Psoas muscle (tissue), 8 donors: ENCODE results near the gene EVI5L. TPM values are rescaled to one million over a fixed set of nuclear protein-coding genes. Genes with fewer than 3 reads are reported as not detected.
A peak's percentile ranks its signal among the peaks of the same experiment; 100 is the strongest.

ENCODE experiments used
- ATAC-seq, 4 donors: fragments of 200-7000 bp; cut with Tn5 transposase; one replicate each; pipeline ENCODE4 v1.9.1; 2020; ENCODE audit warnings: moderate library complexity in 3 of 4, mild to moderate bottlenecking in 2 of 4
- DNase-seq, 2 donors: peaks; one replicate each; pipeline ENCODE4 v3.0.0-alpha.2; 2020
- H3K27ac ChIP-seq: fragments of 200-600 bp; one replicate; pipeline ENCODE4 v1.8.0; 2022
- H3K27me3 ChIP-seq, 3 donors: fragments of 200-600 bp in 1 of 3; one replicate each; pipeline versions ENCODE4 v1.6.1 to v1.8.0; 2013 to 2022; ENCODE audit warnings: low read length in 2 of 3, mild to moderate bottlenecking in 2 of 3, moderate library complexity in 1 of 3; ENCODE audit not compliant: insufficient read depth in 3 of 3
- H3K36me3 ChIP-seq, 2 donors: fragments of 200-600 bp in 1 of 2; one replicate each; pipeline versions ENCODE4 v1.6.1 to v1.8.0; 2013 to 2022; ENCODE audit warnings: low read depth in 1 of 2, mild to moderate bottlenecking in 1 of 2, moderate library complexity in 1 of 2; ENCODE audit not compliant: insufficient read depth in 1 of 2
- H3K4me1 ChIP-seq: fragments of 200-600 bp; one replicate; pipeline ENCODE4 v1.8.0; 2022
- H3K4me3 ChIP-seq: fragments of 200-600 bp; one replicate; pipeline ENCODE4 v1.8.0; 2022; ENCODE audit warnings: mild to moderate bottlenecking
- H3K9me3 ChIP-seq: fragments of 200-600 bp; one replicate; pipeline ENCODE4 v1.8.0; 2022
- CTCF ChIP-seq: fragments of 200-600 bp; IDR thresholded peaks from one replicate; pipeline ENCODE4 v1.8.0; 2022; ENCODE audit warnings: antibody characterized with exemption
- WGBS, 3 donors: extraction: QIAGEN DNeasy Blood & Tissue Kit; methylation state at CpG; one replicate each; pipeline versions ENCODE4 v1.1.6 to v1.1.7; 2013; 5-methylcytosine and 5-hydroxymethylcytosine counted together
- intact Hi-C, 2 donors: fragments of 100-400 bp; cut with DNase I; formaldehyde crosslinking; loops; one replicate each; pipeline versions ENCODE4 v1.11.0 to v1.14.2; 2022
- polyA plus RNA-seq, 3 donors: library from polyadenylated mRNA; stranded (reverse); fragments of 200-250 nt; gene quantifications; one replicate each; pipeline ENCODE4 v1.2.3, GENCODE V29; 2013
- total RNA-seq, 4 donors: library from RNA; stranded (reverse); fragmentation: NEBNext Ultra II Directional in 2 of 4; extraction: Animal tissue kit (Norgen Biotek cat#: 25700) in 2 of 4; gene quantifications; one replicate each; pipeline versions ENCODE4 v1.2.1 to v1.2.4, GENCODE V29; 2021 to 2023
- donor health status: healthy with polysubstance abuse.
- donor health status: DM: no; HTN: no; CAD: no; lungs with moderate emphysema.
- donor health status: Bipolar disorder and iron deficiency.
- donor health status: healthy.
- donor health status: DM: yes; HTN: yes; CAD: no.
- donor health status: DM: no; HTN: no; CAD: no.
- donor health status: DM: no; HTN: no; CAD: no.
- donor health status: DM: yes; HTN: yes; CAD: no.

Gene EVI5L
- total and polyA plus RNA-seq, 7 donors: 5.8 to 25.9 (median 13.9) TPM

GRCh38 chr19:7830823-7831222 is 805 bp downstream of the EVI5L start:
- ATAC-seq (no peak), DNase-seq (peak in 1 of 2 donors; percentile 13)
- Histone ChIP-seq H3K4me1 (no peaks in the 10 kb centered on the region), H3K4me3 (peak overlapping the region; percentile 73), H3K36me3 (no peaks in the 10 kb centered on the region), H3K27me3 (peaks cover 0 to 4% (median 0%) of the 10 kb centered on the region in 3 donors), H3K27ac (no peak overlapping the region), H3K9me3 (no peaks in the 10 kb centered on the region)
- intact Hi-C loops: no loop called here
- no peak for TF ChIP-seq CTCF
- 31 to 37% (median 33%) methylated on average over 5 to 7 of the region's 7 CpGs for WGBS, 3 donors

- Histone ChIP-seq H3K4me3 (no peak overlapping the region), H3K36me3 (no peaks in the 10 kb centered on the region), H3K27me3 (no peaks in the 10 kb centered on the region), H3K4me1 (no peaks in the 10 kb centered on the region), H3K27ac (no peak overlapping the region), H3K9me3 (no peaks in the 10 kb centered on the region)
- intact Hi-C loops: no loop called here
- no peak for TF ChIP-seq CTCF
- WGBS, 3 donors: 65 to 73% (median 66%) methylated on average over 10 of the region's 10 CpGs
- ATAC-seq: no peak
- no peak for DNase-seq
Measured at GRCh38 chr19:7831452-7831851, 1.4 kb downstream of the EVI5L start.

- Histone ChIP-seq H3K9me3 (no peaks in the 10 kb centered on the region), H3K4me1 (no peaks in the 10 kb centered on the region), H3K27me3 (no peaks in the 10 kb centered on the region), H3K36me3 (no peaks in the 10 kb centered on the region), H3K27ac (no peak overlapping the region), H3K4me3 (no peak overlapping the region)
- TF ChIP-seq CTCF: no peak
- 82 to 87% (median 86%) methylated on average over 17 of the region's 17 CpGs for WGBS, 3 donors
- ATAC-seq (no peak), DNase-seq (no peak)
- intact Hi-C loops: no loop called here
Measured at GRCh38 chr19:7832009-7832408, 2.0 kb downstream of the EVI5L start.

- Histone ChIP-seq H3K4me3 (no peak overlapping the region), H3K27me3 (no peaks in the 10 kb centered on the region), H3K9me3 (no peaks in the 10 kb centered on the region), H3K36me3 (no peaks in the 10 kb centered on the region), H3K4me1 (no peaks in the 10 kb centered on the region), H3K27ac (no peak overlapping the region)
- WGBS, 3 donors: 61 to 70% (median 66%) methylated on average over 12 of the region's 12 CpGs
- DNase-seq (no peak), ATAC-seq (no peak)
- intact Hi-C loops: no loop called here
- TF ChIP-seq CTCF: no peak
Measured at GRCh38 chr19:7832781-7833180, 2.8 kb downstream of the EVI5L start.
